BJ (cell line): ENCODE data around the gene TFEB. TPM values are rescaled to one million over a fixed set of nuclear protein-coding genes. Genes with fewer than 3 reads are reported as not detected.

ENCODE experiments used
- CTCF ChIA-PET: fragments of 350-600 bp; formaldehyde crosslinking; extraction: SDS; loops from one replicate; lab custom pipeline; 2021; ENCODE audit warnings: antibody characterized with exemption, inconsistent platforms; lab: Yijun Ruan, JAX
- POLR2A ChIA-PET: fragments of 300-600 bp; sonication (Branson Sonifier 250); formaldehyde crosslinking; extraction: SDS; loops from one replicate; lab custom pipeline; 2021; ENCODE audit warnings: antibody characterized with exemption; lab: Charles Lee
- DNase-seq: peaks from one replicate; pipeline ENCODE4 v3.0.0-alpha.2; 2011; ENCODE audit warnings: low read depth
- H3K27me3 ChIP-seq: 2 replicates; pipeline ENCODE4 v1.6.0; 2011; ENCODE audit warnings: low read length; ENCODE audit not compliant: control insufficient read depth, insufficient read depth
- H3K36me3 ChIP-seq: 2 replicates; pipeline ENCODE4 v1.5.1; 2011; ENCODE audit warnings: low read length; ENCODE audit not compliant: control insufficient read depth, insufficient read depth
- H3K4me3 ChIP-seq: 2 replicates; pipeline ENCODE4 v1.5.1; 2011; ENCODE audit warnings: low read depth, mild to moderate bottlenecking, control low read depth, low read length
- CTCF ChIP-seq: IDR thresholded peaks from 2 replicates; pipeline ENCODE4 v1.5.1; 2011; ENCODE audit warnings: low read depth, mild to moderate bottlenecking, control low read depth, inconsistent platforms, low read length, moderate library complexity; ENCODE audit not compliant: insufficient read depth
- polyA plus RNA-seq: library from polyadenylated mRNA; depleted of rRNA; stranded (reverse); fragments of >200 nt; gene quantifications from 2 replicates; pipeline ENCODE4 v1.2.3, GENCODE V29; 2011

The TFEB gene
- polyA plus RNA-seq, 1 experiment, result 21.9 TPM

- Histone ChIP-seq H3K36me3 (peaks cover 1% of the 10 kb centered on the region), H3K27me3 (no peaks in the 10 kb centered on the region), H3K4me3 (no peak overlapping the region)
- ChIA-PET POLR2A (no interaction called here), CTCF (interaction anchor here (0.6 to 2.0 kb wide), 5 partner anchors 11 to 110 kb away, joined by 3 to 11 read pairs (median 3); partner anchors contain the start of gene TFEB)
- no peak for DNase-seq
- no peak for TF ChIP-seq CTCF
These were observed 22.7 kb downstream of the TFEB start for GRCh38 chr6:41712651-41713103.

GRCh38 chr6:41711323-41712038 is 23.9 kb downstream of the TFEB start:
- CTCF ChIA-PET, result interaction anchor here (1.4 kb wide), 1 partner anchor 109 kb away, joined by 3 read pairs; no protein-coding TSS in a partner anchor
- Histone ChIP-seq H3K4me3 (no peak overlapping the region), H3K27me3 (no peaks in the 10 kb centered on the region), H3K36me3 (peaks cover 1% of the 10 kb centered on the region)
- POLR2A ChIA-PET, result no interaction called here
- no peak for TF ChIP-seq CTCF
- no peak for DNase-seq

- peaks cover 1% of the 10 kb centered on the region for H3K36me3 ChIP-seq
- no peak for TF ChIP-seq CTCF
- no peak for DNase-seq
- H3K4me3 ChIP-seq, result no peak overlapping the region
- POLR2A ChIA-PET, result no interaction called here
- CTCF ChIA-PET, result no interaction called here
- H3K27me3 ChIP-seq, result no peaks in the 10 kb centered on the region
These were observed 26.0 kb downstream of the TFEB start for GRCh38 chr6:41709375-41709774.

GRCh38 chr6:41708856-41709255 is 26.6 kb downstream of the TFEB start:
- DNase-seq, result no peak
- Histone ChIP-seq H3K27me3 (no peaks in the 10 kb centered on the region), H3K36me3 (peaks cover 1% of the 10 kb centered on the region), H3K4me3 (no peak overlapping the region)
- ChIA-PET POLR2A (no interaction called here), CTCF (interaction anchor here (0.7 to 0.9 kb wide), 3 partner anchors 25 to 66 kb away, joined by 3 read pairs; no protein-coding TSS in a partner anchor)
- no peak for TF ChIP-seq CTCF

- Histone ChIP-seq H3K4me3 (no peak overlapping the region), H3K27me3 (no peaks in the 10 kb centered on the region), H3K36me3 (peaks cover 1% of the 10 kb centered on the region; the same call in 1 of the 2 replicates)
- DNase-seq, result no peak
- TF ChIP-seq CTCF, result no peak
- POLR2A ChIA-PET, result interaction anchor here (0.6 kb wide), 1 partner anchor 27 kb away, joined by 3 read pairs; no protein-coding TSS in a partner anchor
- CTCF ChIA-PET, result interaction anchor here (0.7 to 4.0 kb wide), 6 partner anchors 9 to 67 kb away, joined by 3 to 29 read pairs (median 11); no protein-coding TSS in a partner anchor
These were observed 27.7 kb downstream of the TFEB start for GRCh38 chr6:41707565-41708200.
